SU-DHL-6 (cell line): ENCODE results near the gene PMEPA1.

Experiments
- H2AFZ ChIP-seq: fragments of 200-600 bp; sonication (generic); 2 replicates; pipeline ENCODE4 v1.6.1; 2014; ENCODE audit warnings: low read depth, mild to moderate bottlenecking, moderate library complexity, mixed read lengths, antibody characterized with exemption, low read length; ENCODE audit not compliant: severe bottlenecking
- H3F3A ChIP-seq: fragments of 200-600 bp; shearing (Covaris generic); 2 replicates; pipeline ENCODE4 v1.6.0; 2016; ENCODE audit warnings: antibody characterized with exemption, mild to moderate bottlenecking; ENCODE audit not compliant: insufficient read depth
- H3K27ac ChIP-seq: fragments of 200-600 bp; sonication (generic); 2 replicates; pipeline ENCODE4 v1.5.1; 2016; ENCODE audit warnings: low read depth, mild to moderate bottlenecking, low read length, moderate library complexity, mixed read lengths
- H3K27me3 ChIP-seq: fragments of 200-600 bp; sonication (generic), shearing (Covaris generic); 2 replicates; pipeline ENCODE4 v1.6.0; 2014; ENCODE audit warnings: mild to moderate bottlenecking, low read length
- H3K36me3 ChIP-seq: fragments of 200-600 bp; sonication (generic); 2 replicates; pipeline ENCODE4 v1.6.1; 2014; ENCODE audit warnings: mild to moderate bottlenecking, low read length, mixed read lengths
- H3K4me2 ChIP-seq: fragments of 300-600, 200-600 bp; shearing (Covaris generic), sonication (generic); 2 replicates; pipeline ENCODE4 v1.6.0; 2014; ENCODE audit warnings: low read length, low read depth, mild to moderate bottlenecking; ENCODE audit not compliant: poor library complexity, severe bottlenecking
- H3K4me3 ChIP-seq: fragments of 200-600 bp; sonication (generic); 2 replicates; pipeline ENCODE4 v1.5.1; 2014; ENCODE audit warnings: antibody characterized with exemption, low read length, mild to moderate bottlenecking, mixed read lengths; ENCODE audit not compliant: insufficient read depth, poor library complexity, severe bottlenecking
- H3K79me2 ChIP-seq: fragments of 200-600 bp; sonication (generic); 2 replicates; pipeline ENCODE4 v1.6.1; 2014; ENCODE audit warnings: mild to moderate bottlenecking, low read length, moderate library complexity; ENCODE audit not compliant: insufficient read depth
- H3K9ac ChIP-seq: fragments of 200-600 bp; sonication (generic); 2 replicates; pipeline ENCODE4 v1.7.0; 2014; ENCODE audit warnings: mild to moderate bottlenecking, low read length
- H3K9me2 ChIP-seq: fragments of 200-600 bp; sonication (generic); replicated peaks from 2 replicates; pipeline ENCODE4 v1.6.1; 2014; ENCODE audit warnings: low read length; ENCODE audit not compliant: insufficient read depth
- H3K9me3 ChIP-seq: fragments of 200-600 bp; sonication (generic); 2 replicates; pipeline ENCODE4 v1.6.1; 2014; ENCODE audit warnings: low read length, mixed read lengths; ENCODE audit not compliant: insufficient read depth
- H4K20me1 ChIP-seq: fragments of 200-600 bp; sonication (generic); 2 replicates; pipeline ENCODE4 v1.6.1; 2014; ENCODE audit warnings: low read depth, mild to moderate bottlenecking, antibody characterized with exemption, low read length, moderate library complexity, mixed read lengths
- EZH2phosphoT487 ChIP-seq: fragments of 200-600 bp; sonication (generic), shearing (Covaris generic); conservative IDR thresholded peaks from 2 replicates; pipeline ENCODE4 v1.6.1; 2018; ENCODE audit warnings: mild to moderate bottlenecking, antibody characterized with exemption, low read length, moderate library complexity, mixed read lengths
- TF ChIP-seq, protein P1 (sequence below): fragments of 200-600 bp; sonication (generic); IDR thresholded peaks from one replicate; pipeline ENCODE4 v1.5.1; 2017; ENCODE audit warnings: antibody characterized with exemption, mild to moderate bottlenecking, low read length, moderate library complexity; ENCODE audit not compliant: insufficient read depth, poor library complexity, severe bottlenecking

PMEPA1 gene

DNA sequence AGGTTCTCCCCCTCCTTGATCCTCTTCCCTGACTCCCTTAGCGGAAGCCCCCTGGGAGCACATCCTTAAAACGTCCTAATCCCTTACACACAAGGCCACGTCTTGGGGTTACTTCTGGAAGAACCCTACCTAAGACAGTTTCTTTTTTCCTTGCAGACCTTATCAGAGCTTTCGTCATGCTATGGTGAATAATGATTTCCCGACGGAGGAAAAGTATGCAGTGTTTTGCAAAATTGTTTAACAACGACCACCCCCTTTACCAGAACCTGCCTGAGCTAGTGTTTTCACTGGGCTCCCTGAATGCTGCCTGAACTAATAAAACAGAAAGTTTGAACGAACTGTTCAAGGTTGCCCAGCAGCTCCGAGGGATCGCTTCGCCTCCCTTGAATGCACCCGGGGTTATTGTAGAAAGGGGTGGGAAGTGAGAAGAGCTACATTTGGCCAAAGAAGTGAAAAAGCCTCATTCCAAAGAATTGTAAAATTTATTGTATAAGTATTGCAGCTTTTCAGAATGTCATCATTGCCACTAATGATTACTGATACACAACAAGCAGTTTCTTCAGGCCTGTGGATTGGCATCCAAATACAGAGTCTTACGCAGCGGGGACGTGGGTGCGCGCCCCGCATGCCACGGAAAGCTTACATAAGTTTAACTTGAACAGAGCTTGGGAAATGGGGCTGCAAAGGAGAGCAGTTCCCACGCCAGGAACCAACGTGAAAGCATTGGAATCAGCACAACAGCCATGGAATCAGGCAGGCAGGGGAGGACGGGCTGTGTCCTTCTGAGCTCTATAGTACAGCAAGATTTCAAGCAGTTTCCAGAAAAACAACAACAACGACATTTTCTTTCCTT is 61.7 kb downstream of the PMEPA1 start:
- no peaks in the 10 kb centered on the region for H3K36me3 ChIP-seq
- no peaks in the 10 kb centered on the region for H3K9me2 ChIP-seq
- H3F3A ChIP-seq: no peaks in the 10 kb centered on the region
- H3K9me3 ChIP-seq: no peaks in the 10 kb centered on the region
- H3K9ac ChIP-seq: no peak overlapping the region
- no peak overlapping the region for H3K4me3 ChIP-seq
- no peaks in the 10 kb centered on the region for H3K27me3 ChIP-seq
- H3K27ac ChIP-seq: no peak overlapping the region
- no peak overlapping the region for H3K4me2 ChIP-seq
- TF ChIP-seq, protein P1, sequence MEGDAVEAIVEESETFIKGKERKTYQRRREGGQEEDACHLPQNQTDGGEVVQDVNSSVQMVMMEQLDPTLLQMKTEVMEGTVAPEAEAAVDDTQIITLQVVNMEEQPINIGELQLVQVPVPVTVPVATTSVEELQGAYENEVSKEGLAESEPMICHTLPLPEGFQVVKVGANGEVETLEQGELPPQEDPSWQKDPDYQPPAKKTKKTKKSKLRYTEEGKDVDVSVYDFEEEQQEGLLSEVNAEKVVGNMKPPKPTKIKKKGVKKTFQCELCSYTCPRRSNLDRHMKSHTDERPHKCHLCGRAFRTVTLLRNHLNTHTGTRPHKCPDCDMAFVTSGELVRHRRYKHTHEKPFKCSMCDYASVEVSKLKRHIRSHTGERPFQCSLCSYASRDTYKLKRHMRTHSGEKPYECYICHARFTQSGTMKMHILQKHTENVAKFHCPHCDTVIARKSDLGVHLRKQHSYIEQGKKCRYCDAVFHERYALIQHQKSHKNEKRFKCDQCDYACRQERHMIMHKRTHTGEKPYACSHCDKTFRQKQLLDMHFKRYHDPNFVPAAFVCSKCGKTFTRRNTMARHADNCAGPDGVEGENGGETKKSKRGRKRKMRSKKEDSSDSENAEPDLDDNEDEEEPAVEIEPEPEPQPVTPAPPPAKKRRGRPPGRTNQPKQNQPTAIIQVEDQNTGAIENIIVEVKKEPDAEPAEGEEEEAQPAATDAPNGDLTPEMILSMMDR: no peak
- no peak for TF ChIP-seq EZH2phosphoT487
- H2AFZ ChIP-seq: no peak overlapping the region
- no peaks in the 10 kb centered on the region for H3K79me2 ChIP-seq
- no peaks in the 10 kb centered on the region for H4K20me1 ChIP-seq

DNA sequence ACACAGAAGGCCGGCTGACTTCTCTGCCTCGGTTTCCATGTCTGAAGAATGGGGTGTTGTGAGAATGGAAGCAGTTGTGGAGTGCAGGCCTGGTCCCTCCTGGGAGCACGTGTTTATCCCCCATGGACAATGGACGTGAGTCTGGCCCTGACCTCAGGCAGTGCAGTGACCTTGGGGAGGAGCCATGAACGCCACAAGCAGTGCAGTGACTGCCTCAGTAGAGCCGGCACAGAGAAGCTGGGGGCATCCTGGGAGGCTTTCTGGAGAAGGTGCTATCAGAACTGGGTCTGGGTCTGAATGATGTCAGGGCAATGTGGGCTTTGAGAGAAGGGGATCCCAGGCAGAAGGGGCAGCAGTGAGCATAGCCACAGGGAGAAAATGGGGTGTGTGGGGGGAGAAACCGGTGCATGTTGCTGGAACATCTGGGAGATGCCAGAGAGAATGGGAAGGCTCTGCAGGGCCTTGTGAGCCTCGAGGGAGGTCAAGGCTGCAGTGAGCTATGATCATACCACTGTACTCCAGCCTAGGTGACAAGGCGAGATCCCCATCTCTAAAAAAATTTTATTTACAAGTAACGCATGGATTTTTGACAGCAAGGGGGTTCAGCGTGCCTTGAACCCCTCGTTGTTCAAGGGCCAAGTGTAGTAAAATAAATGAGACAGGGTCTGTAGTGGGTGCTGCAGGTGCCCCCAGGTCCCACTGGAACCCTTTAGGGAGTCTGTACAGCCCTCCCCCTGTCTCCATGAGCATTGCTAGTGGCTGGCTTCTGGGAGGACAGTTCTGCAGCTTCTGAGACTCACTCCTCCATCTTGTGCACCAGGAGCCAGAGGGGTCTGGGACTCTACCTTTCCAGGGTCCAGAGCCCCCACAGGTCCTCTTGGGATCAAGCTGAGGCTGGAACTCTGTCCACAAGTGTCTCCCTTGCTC is 62.5 kb downstream of the PMEPA1 start:
- H4K20me1 ChIP-seq: no peaks in the 10 kb centered on the region
- H3K4me3 ChIP-seq: no peak overlapping the region
- H3K4me2 ChIP-seq: no peak overlapping the region
- no peak overlapping the region for H3K9ac ChIP-seq
- no peaks in the 10 kb centered on the region for H3K79me2 ChIP-seq
- no peaks in the 10 kb centered on the region for H3K9me3 ChIP-seq
- no peak overlapping the region for H3K27ac ChIP-seq
- H3K27me3 ChIP-seq: no peaks in the 10 kb centered on the region
- no peak overlapping the region for H2AFZ ChIP-seq
- no peak for TF ChIP-seq EZH2phosphoT487
- TF ChIP-seq, protein P1: no peak
- no peaks in the 10 kb centered on the region for H3F3A ChIP-seq
- no peaks in the 10 kb centered on the region for H3K36me3 ChIP-seq
- H3K9me2 ChIP-seq: no peaks in the 10 kb centered on the region

DNA sequence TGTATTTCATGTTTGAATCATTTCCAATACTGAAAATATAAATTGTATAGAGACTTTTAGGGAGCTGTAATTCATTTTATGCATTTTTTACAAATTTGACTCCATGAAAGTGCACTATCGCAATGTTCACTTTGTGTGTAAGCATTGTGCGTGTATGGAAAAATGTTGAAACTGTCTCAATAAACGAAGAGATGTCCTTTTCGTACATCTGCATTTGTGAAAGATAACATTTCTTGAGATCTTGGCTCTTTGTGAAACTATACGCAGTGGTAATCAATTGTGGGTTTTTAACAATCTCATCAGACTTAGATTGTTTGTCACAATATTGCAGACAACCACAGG is 70.9 kb downstream of the PMEPA1 start:
- Histone ChIP-seq H3K27me3 (0 out of 2 replicates have a peak, but pooled peaks cover 2% of the 10 kb centered on the region), H3K4me2 (no peak overlapping the region)

More for the DNA sequence above, 70.9 kb downstream of the PMEPA1 start:
- Histone ChIP-seq H3K27ac (no peak overlapping the region), H2AFZ (no peak overlapping the region), H4K20me1 (no peaks in the 10 kb centered on the region), H3K9ac (no peak overlapping the region), H3K4me3 (no peak overlapping the region), H3F3A (no peaks in the 10 kb centered on the region), H3K9me3 (no peaks in the 10 kb centered on the region), H3K79me2 (no peaks in the 10 kb centered on the region), H3K9me2 (no peaks in the 10 kb centered on the region), H3K36me3 (no peaks in the 10 kb centered on the region)
- TF ChIP-seq, protein P1: no peak
- TF ChIP-seq EZH2phosphoT487: no peak
